Stimulated activated CD8-positive, alpha-beta memory T cell treated with anti-CD3 and anti-CD28 coated beads, Interleukin-7, amount 100 ng/mL, for 1 hour (primary cell): ENCODE data around the gene NSF.

ENCODE experiments used
- DNase-seq, 2 donors: peaks; one replicate each; pipeline ENCODE4 v3.0.0-alpha.2; 2020; ENCODE audit warnings: low read depth in 2 of 2

Gene NSF

DNA sequence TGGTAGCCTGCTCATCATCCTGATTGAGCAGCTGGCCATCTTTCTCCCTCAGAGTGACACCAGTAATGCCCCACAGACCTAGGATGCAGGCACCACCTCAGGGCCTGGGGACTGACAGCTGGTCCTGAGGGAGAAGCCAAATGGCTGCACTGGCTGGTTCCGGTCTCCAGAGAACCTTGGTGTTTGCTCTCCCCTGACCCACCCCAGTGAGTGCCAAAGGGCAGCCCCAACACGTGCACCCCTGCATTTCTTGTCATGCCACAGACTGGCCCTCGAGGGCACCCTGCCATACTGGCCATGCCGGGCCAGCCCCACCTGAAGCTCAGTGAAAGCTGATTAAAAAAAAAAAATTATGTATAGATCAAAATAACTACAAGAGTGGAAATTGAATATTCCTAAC, 127.5 kb downstream of the NSF start:
- DNase-seq = no peak

DNA sequence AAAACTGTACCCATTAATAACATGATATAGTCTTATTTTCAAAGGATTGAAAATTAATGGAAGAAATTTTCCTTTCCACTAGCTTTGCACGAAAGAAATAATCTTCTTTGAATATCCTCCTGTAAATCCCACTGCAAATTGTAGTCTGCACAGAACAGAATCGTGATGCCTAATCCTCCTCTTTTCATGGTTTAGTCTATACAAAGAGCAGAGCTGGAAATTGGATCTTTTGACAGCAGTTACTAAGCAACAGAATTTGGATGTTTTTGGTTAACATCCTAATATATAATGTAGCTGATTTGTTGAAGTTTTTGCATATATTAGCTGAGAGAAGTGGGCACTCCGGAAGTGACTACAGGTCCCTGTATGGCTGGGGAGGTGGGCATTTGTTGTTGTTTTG, 129.4 kb downstream of the NSF start:
- no peak for DNase-seq

DNA sequence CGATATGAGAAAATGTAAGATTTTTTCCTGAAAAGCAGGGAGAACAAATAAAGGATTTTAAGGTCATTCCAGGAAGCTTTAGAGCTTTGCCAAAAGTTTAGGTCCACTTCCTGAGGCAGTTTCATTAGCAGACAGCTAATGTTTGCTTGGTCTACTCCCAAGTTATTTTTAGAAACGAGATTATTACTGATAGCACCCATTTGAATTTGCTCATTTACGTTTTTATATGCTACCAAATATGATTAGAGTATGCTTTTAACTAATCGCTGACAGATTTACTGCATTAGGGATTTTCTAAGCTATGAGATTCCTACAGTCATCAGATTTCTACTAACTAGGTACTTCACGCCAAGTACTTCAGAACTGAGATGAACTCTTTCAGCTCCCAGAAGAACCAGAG, 129.9 kb downstream of the NSF start:
- no peak for DNase-seq

DNA sequence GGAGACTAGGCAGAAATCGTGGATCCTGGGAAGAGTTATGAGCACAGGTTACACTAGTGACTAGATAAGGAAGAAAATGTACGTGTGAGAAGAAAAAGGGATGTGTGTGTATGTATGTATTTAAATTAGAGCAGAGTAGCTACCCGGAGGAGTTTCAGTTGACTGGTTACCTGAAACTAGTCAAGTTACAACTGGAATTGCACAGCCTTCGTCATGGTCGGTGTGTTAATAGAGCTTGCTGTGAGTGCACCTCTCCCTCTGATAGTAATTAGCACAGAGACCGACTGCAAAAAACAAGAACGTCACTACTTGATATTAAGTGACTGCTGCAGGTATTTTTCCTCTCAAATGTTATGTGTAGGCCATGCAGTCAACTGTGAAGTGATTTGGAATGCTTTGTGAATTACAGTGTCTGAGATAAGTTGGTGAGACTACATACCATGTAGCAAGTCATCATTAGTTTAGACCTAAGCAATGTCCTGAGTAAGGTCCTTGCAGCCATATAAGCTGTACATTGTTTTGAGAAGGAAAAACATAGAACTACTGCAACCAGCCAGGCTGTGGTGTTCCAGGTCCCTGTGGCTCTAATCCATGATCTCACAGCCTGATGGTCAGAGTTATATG, 132.3 kb downstream of the NSF start:
- DNase-seq = no peak

DNA sequence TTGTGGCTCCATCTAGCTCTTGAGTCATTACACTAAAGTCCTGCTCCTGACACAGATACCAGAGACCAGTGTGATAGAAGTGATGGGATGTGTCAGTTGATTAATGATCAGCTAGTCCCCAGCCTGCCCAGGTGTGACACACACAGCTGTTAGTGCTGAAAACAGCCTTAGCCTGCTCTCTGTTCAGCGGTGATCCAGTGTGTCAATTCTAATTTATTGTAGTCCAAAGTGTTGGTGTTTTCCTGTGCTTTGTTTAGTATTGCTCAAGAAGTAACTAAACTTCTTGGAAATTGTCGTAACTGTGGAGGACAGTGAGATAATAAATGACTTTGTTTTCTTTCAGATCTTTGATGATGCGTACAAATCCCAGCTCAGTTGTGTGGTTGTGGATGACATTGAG, 135.7 kb downstream of the NSF start:
- DNase-seq = no peak

DNA sequence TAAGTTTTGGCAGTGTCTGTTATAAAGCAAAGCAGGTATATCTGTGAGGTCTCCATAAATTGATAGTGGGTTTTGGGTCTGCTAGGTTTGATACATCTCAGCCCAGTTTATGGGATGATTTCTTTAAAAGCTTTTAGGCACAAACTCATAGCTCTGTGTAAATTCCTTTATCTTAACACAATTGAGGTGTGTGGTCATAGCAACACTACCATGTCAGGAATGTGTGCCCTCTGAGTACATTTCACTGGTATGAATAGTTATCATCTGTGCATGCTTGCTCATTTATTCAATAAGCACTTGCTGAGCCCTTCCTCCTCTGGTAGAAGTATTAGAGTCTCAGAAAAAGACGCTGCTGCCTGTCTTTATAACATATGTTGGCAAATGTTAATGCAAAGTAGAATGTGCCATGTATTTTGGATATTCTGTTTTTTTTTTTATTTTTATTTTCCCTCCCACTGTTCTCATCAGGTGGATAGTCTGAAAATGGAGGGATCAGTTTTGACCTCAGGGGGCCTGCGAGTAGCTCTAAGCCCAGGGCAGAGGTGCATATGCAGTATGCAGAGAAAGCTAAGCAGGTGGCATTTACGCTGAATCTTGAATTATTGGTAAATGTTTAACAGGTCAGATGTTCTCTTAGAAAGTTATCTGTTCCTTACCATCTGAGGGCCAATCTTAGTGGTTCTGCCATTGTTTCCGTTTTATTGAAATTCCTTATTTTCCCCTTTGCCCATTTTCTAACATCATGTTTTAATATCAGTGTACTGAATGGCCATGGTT, 137.3 kb downstream of the NSF start:
- DNase-seq = no peak

DNA sequence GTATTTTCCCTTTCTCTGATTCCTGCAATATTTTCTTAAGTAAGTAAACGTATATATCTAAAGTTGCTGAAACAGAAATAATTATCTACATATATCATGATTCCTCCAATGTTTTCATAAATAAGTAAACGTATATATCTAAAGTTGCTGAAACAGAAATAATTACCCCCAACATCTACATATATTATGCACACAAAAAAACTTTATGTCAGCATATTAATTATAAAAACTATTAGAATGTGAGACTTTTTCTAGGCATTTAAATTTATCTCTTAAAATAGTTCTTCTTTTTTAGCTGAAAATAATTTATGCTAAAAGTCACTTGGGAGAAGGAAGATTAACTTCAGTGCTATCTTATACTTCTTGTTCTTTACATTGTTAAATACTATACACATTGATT, 139.6 kb downstream of the NSF start:
- no peak for DNase-seq

DNA sequence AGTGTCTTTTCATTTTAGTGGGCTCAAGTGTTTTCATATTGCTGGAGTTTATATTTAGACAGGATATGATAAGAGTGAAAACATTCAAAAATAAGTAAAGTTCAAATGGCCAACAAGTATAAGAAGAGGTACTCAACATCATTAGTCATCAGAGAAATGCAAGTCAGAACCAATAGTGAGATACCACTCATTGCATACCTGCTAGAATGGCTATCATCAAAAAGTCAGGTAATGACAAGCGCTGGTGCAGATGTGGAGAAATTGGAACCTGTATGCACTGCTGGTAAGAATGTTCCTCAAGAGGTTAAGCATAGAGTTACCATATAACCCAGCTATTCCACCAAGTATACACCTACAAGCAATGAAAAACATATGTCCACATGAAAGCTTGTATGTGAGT, 140.2 kb downstream of the NSF start:
- DNase-seq = no peak

DNA sequence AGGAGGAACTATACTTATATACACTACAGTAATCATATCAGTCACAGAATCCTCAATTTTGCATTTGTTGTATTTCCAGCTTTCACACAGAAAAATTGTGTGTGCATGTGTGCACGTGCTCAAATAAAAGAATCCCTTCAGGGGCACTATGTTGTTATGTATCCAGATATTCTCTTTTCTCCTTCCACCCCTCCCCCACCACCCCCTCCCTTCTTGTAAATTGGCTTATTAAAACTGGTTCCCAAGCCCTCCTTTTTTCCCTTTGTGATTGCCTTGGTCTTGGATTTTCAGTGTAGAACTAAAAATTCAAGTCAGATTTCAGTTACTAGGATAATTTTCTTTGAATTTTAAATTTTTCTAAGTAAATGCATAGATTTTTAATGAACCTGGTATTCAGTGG, 141.7 kb downstream of the NSF start:
- no peak for DNase-seq

DNA sequence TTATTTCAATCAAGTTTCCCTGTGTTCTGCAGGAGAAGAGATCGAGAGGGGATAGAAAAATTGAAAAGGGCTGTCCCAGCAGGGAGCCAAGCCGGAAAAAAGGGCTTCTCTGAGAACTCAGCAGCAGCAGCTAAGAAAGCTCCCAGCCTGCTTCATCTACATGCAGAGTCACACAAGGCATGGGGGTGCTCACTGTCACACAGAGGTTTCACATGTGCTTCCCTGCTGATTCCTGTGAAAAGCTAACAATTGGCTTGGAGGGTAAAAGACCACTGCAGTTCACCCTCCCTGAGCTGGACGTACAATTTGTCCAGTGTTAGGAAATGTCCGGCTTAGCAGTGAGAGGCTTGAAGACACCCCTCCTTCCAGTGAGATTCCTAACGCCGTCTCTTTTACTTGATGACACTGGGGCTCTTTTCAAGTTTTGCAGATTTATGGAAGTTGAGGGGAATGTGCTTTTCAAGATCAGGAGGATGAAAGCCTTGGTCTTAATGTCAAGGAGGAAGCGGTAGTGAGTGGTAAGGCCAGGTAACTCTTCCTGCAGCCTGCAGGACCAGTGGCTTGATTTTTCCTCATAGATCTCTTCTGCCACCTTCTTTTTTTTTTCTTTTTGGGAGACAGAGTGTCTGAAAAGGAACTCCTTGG, 142.4 kb downstream of the NSF start:
- DNase-seq = no peak

DNA sequence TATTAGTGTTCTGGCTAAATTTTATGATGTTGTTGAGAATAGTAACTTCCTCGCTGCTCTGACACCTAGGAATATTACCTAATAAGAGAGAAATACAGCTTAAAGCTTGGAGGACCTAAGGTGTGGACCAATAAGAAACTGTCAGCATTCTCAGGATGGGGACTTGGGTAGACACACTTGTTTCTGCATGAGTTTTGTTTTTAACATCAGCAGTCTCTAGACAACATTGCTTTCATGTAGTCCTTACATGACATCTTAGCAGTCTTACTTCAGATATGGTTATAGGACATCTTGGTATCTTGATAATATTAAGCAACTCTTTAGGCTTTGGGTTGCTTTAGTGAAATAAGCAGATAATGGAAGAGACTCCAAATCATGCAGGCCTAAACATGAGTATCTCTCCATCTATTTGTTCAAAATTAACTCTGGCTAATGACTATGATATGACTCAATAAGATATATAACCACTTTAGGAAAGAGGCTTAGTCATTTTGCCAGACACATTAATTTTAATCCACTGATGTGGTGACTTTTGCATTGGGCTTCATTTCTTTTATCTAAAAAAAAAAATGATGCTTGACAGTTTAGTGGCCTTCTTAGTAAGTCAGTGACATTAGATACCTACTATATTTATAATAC, 143.5 kb downstream of the NSF start:
- no peak for DNase-seq

DNA sequence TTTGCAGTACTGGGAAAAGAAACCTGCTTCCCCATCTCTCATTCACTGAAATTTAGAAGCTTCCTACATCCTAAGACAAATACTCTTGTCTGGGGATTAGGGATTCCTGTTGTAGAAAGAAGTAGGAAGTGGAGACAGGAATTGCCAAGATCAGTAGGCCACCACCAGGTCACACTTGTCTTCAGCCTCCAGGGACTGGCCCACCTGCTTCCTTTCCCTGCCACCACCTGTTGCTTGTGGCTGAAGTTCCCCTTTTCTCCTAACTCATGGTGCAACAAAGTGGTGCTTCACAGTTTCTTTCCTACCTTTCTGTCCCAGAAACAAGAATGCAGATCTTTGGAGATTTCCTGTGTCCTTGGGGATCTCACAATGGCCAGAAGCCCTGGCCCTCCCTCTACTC, 145.6 kb downstream of the NSF start:
- DNase-seq = no peak

DNA sequence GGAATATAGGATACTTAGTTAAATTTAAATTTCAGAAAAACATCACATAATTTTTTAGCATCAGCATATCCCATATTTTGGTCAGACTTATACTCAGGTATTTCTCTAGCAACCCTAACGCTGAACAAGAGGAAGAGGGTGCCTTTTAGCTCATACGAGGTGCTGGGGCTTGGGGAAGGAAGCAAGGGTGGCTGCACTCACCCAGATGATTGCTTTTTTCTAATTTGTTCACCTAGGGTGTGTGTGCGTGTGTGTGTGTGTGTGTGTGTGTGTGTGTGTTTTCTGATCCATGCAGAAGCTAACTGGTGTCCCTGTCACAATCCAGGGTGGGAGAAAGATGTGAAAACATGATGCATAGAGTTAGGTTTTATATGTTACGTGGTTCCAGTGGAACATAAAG, 146.9 kb downstream of the NSF start:
- DNase-seq = no peak

DNA sequence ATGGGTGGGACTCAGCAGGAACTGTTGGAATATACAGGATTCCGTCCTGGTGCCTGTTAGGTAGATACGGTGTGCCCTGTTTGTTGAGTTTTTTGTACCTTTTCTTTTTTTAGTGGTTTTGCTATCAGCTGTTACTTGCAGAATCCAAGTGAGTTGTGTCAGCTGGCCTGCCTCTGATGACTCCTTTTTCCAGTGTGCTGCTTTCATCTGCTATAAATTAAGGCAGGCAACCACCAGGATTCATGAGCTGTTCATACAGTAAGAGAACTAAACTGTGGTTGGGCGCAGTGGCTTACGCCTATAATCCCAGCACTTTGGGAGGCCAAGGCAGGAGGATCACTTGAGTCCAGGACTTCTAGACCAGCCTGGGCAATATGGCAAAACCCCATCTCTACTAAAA, 148.1 kb downstream of the NSF start:
- no peak for DNase-seq

DNA sequence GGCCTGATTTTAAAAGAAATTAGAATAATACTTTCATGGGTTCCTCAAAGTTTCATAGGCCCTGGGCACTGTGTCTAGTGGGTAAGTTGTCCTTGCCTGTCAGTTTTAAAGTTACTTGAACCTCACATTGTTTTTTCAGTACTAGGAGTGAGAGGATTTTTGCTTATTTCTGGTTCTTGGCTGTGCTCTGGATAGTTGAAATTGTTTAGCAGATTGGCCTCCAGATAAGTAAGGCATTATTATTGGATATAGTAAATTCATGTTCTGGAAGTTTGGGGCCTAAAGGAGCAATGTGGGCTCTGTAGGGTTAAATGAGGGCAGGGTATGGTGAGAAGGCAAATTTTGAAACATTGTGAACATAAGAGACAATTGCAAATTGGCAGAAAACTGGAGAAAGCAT, 149.5 kb downstream of the NSF start:
- DNase-seq = no peak

DNA sequence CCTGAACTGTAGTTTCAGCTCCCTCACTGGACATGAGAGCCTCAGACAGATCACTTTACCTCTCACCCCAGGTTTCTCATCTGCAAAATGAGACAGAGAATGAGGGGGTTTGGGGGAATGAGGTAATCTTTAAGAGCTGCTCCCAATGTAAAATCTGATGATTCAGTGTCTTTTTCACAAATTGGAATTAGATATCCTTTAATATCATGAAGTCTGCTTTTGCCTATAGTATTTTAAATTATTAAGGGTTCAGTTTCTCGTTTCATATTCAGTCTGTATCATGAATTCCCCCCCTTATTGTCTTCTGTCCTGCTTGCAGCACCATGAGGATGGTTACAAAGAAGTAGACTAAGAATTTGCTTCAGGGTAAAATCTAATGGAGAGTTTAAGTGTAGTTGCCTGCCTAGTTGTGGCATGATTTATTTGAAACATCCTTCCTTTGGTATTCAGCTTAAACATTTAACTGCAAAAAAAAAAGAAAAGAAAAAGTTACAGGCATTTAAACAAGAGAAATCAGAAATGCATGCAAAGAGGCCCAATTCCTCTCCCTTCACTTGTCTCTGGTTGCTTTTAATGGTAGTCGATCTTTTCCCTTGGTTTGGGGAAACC, 150.8 kb downstream of the NSF start:
- DNase-seq = no peak

DNA sequence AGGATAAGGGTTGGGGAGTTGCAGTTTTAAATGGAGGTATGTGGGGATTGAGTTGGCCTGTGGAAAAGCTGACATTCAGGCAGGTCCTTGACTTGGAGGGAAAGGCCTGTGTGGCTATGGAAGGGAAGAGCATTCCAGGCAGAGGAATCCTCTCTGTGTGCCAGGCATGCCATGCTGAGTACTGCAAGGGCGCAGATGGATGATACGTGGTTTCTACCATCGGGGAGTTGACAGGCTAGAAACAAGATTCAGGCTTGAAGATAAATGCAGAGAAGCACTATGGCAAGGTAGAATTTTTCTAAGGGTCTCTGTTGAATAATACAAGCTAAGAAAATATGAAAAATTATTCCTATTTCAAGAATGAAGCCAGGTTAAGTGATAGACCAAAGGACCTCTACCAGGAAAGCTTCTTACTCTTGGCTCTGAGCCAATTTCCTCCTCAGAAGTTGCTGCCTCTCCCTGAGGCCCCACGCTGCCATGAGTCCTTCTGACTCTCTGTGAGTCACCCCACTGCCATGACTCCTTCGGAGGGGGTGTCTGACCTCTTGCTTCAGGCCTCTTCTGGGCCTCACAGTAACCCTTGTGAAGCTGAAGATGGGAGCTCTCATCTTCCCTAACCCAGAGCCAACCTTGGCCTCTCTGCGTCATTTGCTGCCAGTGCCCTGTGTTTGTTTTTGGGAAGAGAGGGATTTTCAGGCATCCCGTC, 152.2 kb downstream of the NSF start:
- DNase-seq = no peak

DNA sequence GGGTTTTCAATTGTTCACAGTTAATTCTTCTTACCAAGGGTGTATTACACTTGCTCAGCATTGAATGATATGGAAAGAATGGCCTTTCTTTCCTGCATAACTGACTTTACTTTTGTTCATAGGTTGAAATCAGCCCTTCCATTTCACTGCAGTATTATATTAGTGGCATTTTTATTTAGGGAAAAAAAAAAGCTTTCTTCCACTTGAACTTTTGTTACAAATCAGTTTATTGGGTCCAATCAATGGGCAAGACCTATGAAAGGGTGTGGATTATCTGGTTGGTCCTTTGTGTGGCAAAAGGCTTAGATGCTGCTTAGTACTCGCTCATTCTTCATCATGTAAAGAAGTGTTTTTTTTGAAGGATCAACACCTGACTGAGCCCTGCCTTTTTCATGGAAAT, 154.0 kb downstream of the NSF start:
- no peak for DNase-seq

DNA sequence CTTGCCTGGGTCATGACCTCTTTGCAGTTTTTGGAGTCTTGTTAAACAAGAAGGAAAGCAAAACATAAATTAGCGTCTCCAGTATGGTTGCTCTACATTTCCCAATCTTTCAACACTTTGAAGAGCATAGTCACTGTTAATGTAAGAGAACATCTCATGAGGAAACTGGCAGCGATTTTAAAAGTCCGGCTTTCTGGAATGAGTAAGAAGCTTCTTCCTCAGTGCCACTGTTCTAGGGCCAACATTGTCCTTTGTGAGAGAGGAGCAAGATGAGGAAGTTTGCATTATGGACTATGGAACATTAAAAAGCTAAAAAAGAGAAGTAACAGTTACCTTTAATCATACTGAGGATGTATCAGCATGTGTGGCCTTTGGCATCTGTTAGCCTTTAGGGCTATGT, 154.9 kb downstream of the NSF start:
- DNase-seq = no peak

DNA sequence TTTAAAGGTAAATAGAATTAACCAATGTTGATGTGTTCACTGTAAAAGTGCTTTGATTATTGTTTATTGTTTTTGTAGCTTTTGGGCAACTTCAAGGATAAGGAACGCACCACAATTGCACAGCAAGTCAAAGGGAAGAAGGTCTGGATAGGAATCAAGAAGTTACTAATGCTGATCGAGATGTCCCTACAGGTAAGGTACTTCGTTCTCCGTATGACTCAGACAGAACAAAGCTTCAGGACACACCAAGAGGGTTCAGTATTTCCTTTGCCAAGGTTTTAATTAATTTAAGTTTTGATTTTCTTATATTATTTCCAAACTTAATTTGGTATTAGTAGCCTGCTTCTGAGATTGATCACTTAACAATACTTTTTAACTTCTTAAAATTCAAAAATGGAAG, 161.0 kb downstream of the NSF start:
- DNase-seq = no peak

DNA sequence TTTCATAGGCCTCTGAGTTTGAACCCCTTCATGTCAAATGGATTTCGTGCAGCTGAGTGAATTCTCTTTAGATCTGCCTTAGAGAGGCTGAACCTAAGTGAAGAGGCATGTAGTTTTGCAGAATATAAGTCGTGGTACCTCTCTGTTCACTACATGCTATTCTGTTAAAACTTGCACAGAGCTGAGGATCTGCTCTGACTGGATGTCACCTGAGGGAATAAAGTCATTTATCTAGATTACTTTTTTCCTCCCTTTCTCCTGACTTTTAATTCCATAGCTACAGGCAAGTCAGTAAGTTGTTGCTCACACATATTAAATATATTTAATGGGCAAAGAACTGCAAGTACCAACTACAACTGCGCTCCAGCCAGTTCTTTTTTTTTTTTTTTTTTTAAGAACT, 163.3 kb downstream of the NSF start:
- no peak for DNase-seq
